HepG2 (cell line): Measurements from ENCODE around the gene EIF5A2. TPM values are rescaled to one million over a fixed set of nuclear protein-coding genes. Genes with fewer than 3 reads are reported as not detected.

Experiments
- ATM ChIP-seq: fragments of 450-650 bp; IDR thresholded peaks from 2 replicates; pipeline ENCODE4 v1.7.1; 2017; ENCODE audit warnings: mild to moderate bottlenecking, borderline replicate concordance
- DNMT1 ChIP-seq: sonication (generic); formaldehyde crosslinking; IDR thresholded peaks from 2 replicates; pipeline ENCODE4 v1.5.1; 2020; ENCODE audit warnings: mild to moderate bottlenecking, missing genetic modification reagents
- DZIP1 ChIP-seq: sonication (generic); formaldehyde crosslinking; IDR thresholded peaks from 2 replicates; pipeline ENCODE4 v1.5.0; 2020; ENCODE audit warnings: mild to moderate bottlenecking, missing genetic modification reagents
- EP300 ChIP-seq, 3 experiments: sonication (generic) in 1 of 3; formaldehyde crosslinking in 1 of 3; IDR thresholded peaks; 2 replicates each; pipeline versions ENCODE4 v1.5.1 to v1.6.1; 2011 to 2020; ENCODE audit warnings: low read depth in 2 of 3, low read length in 2 of 3, borderline replicate concordance in 1 of 3, improper control_type of control experiment in 1 of 3, mild to moderate bottlenecking in 1 of 3, missing genetic modification reagents in 1 of 3, moderate library complexity in 1 of 3
- ERF ChIP-seq: IDR thresholded peaks from 2 replicates; pipeline ENCODE4 v1.6.1; 2018; ENCODE audit warnings: missing biosample characterization, missing genetic modification reagents
- ETS1 ChIP-seq: sonication (generic); formaldehyde crosslinking; IDR thresholded peaks from 2 replicates; pipeline ENCODE4 v1.4.0; 2020; ENCODE audit warnings: missing genetic modification reagents
- HNRNPK ChIP-seq: fragments of 200-400 bp; formaldehyde crosslinking; IDR thresholded peaks from 2 replicates; pipeline ENCODE4 v1.6.1; 2018; ENCODE audit warnings: low read length, low read depth, moderate library complexity, mild to moderate bottlenecking; ENCODE audit not compliant: poor library complexity, severe bottlenecking
- KAT8 ChIP-seq: IDR thresholded peaks from 2 replicates; pipeline ENCODE4 v1.6.1; 2016; ENCODE audit warnings: missing genetic modification reagents, missing compliant biosample characterization
- PAX8 ChIP-seq: sonication (generic); formaldehyde crosslinking; IDR thresholded peaks from 2 replicates; pipeline ENCODE4 v1.8.0; 2022; ENCODE audit warnings: mild to moderate bottlenecking, missing genetic modification reagents, borderline replicate concordance
- SAP130 ChIP-seq: IDR thresholded peaks from 2 replicates; pipeline ENCODE4 v1.6.1; 2016; ENCODE audit warnings: low read depth
- SP5 ChIP-seq: IDR thresholded peaks from 2 replicates; pipeline ENCODE4 v1.6.1; 2016; ENCODE audit warnings: low read depth, borderline replicate concordance
- USF2 ChIP-seq, 2 experiments: sonication (generic) in 1 of 2; formaldehyde crosslinking in 1 of 2; IDR thresholded peaks; 2 replicates each; pipeline versions ENCODE4 v1.5.1 to v1.6.1; 2011 to 2020; ENCODE audit warnings: borderline replicate concordance in 1 of 2, low read depth in 1 of 2, low read length in 1 of 2, mild to moderate bottlenecking in 1 of 2, missing genetic modification reagents in 1 of 2, moderate library complexity in 1 of 2
- ZFP36 ChIP-seq: fragments of 150-350 bp; IDR thresholded peaks from 2 replicates; pipeline ENCODE4 v1.6.1; 2018; ENCODE audit warnings: borderline replicate concordance, low read length, low read depth; ENCODE audit not compliant: partially characterized antibody
- ZFP91 ChIP-seq: sonication (generic); formaldehyde crosslinking; IDR thresholded peaks from 2 replicates; pipeline ENCODE4 v1.9.0; 2022; ENCODE audit warnings: missing genetic modification reagents, mild to moderate bottlenecking, borderline replicate concordance
- ZNF253 ChIP-seq: sonication (generic); formaldehyde crosslinking; IDR thresholded peaks from 2 replicates; pipeline ENCODE4 v1.8.0; 2022; ENCODE audit warnings: mild to moderate bottlenecking, missing genetic modification reagents, borderline replicate concordance
- ZNF331 ChIP-seq: sonication (generic); formaldehyde crosslinking; IDR thresholded peaks from 2 replicates; pipeline ENCODE4 v1.4.0; 2020; ENCODE audit warnings: missing genetic modification reagents
- ZNF33B ChIP-seq: sonication (generic); formaldehyde crosslinking; IDR thresholded peaks from 2 replicates; pipeline ENCODE4 v1.5.1; 2020; ENCODE audit warnings: mild to moderate bottlenecking, missing genetic modification reagents
- ZNF841 ChIP-seq: sonication (generic); formaldehyde crosslinking; IDR thresholded peaks from 2 replicates; pipeline ENCODE4 v1.8.1; 2023; ENCODE audit warnings: missing genetic modification reagents, borderline replicate concordance
- polyA plus RNA-seq, 8 experiments: library from polyadenylated mRNA; depleted of rRNA in 3 of 8; stranded (reverse) in 7 of 8; unstranded in 1 of 8; fragments of >200 nt; fragmentation: Illumina TruSeq in 4 of 8; extraction: Trizol in 4 of 8; gene quantifications; 2 replicates each; pipeline versions ENCODE4 v1.2.1 to v1.2.3, GENCODE V29; 2011 to 2016; ENCODE audit warnings: low read depth in 4 of 8, missing spikeins in 1 of 8, mixed read lengths in 1 of 8; ENCODE audit not compliant: insufficient read depth in 1 of 8
- total RNA-seq, 5 experiments: library from RNA; depleted of rRNA; stranded (reverse); fragments of >200 nt; fragmentation: Illumina TruSeq; extraction: Trizol; gene quantifications; 2 replicates each; pipeline ENCODE4 v1.2.3, GENCODE V29; 2016; ENCODE audit warnings: low read depth in 1 of 5

Gene EIF5A2
- total and polyA plus RNA-seq, 2 of the 13 experiments (the other 11 are each of a cell fraction or from before 2014, with no cell fraction given), result 3.5 to 9.4 TPM

GRCh38 chr3:170908235-170909116 lies at the start of gene EIF5A2 (continued):
- peak; percentile 88 for TF ChIP-seq ZFP91
- TF ChIP-seq ETS1 (CRISPR knock-in tag), result peak; percentile 33; the same call in 1 of the 2 replicates
- peak; percentile 71; the same call in 1 of the 2 replicates for TF ChIP-seq KAT8
- TF ChIP-seq DNMT1 (CRISPR knock-in tag), result 0 out of 2 replicates have a peak, but pooled peaks have one; percentile 37
- TF ChIP-seq USF2 (IDR thresholded peaks at IDR 0.05; ENCODE audit: low read depth, low read length), result peak; percentile 97
- peak; percentile 95 for TF ChIP-seq USF2 (CRISPR knock-in tag; IDR thresholded peaks at IDR 0.05; ENCODE audit: borderline replicate concordance)
- peak; percentile 62; the same call in 1 of the 2 replicates for TF ChIP-seq SP5
- no peak for TF ChIP-seq PAX8
- peak; percentile 77 for TF ChIP-seq SAP130 (CRISPR knock-in tag)
- no peak for TF ChIP-seq EP300 (IDR thresholded peaks at IDR 0.05; ENCODE audit: low read depth in 2 of 2, low read length in 2 of 2)
- TF ChIP-seq EP300 (CRISPR knock-in tag; IDR thresholded peaks at IDR 0.05; ENCODE audit: borderline replicate concordance), result no peak
- peak; percentile 29; the same call in 1 of the 2 replicates for TF ChIP-seq ZNF33B (CRISPR knock-in tag)
- TF ChIP-seq HNRNPK, result peak; percentile 88
- TF ChIP-seq ZNF253, result no peak
- 0 out of 2 replicates have a peak, but pooled peaks have one; percentile 78 for TF ChIP-seq ZNF331
- TF ChIP-seq ZNF841, result 0 out of 2 replicates have a peak, but pooled peaks have one; percentile 41
- TF ChIP-seq DZIP1, result peak; percentile 77; the same call in 1 of the 2 replicates
- peak; percentile 76; the same call in 1 of the 2 replicates for TF ChIP-seq ERF
- TF ChIP-seq ATM, result no peak
- no peak for TF ChIP-seq ZFP36
